Measurements from ENCODE around the gene MAP4. TPM values are rescaled to one million over a fixed set of nuclear protein-coding genes. Genes with fewer than 3 reads are reported as not detected.
"Not testable (repeated sequence)": the region's sequence is repeated elsewhere in the genome, so short reads cannot be mapped to it uniquely, and the experiment has no call there.

MAP4 gene
- total and polyA plus RNA-seq, 3 experiments from 2014 or later, result 55.7 to 117 (median 114) TPM

- CTCF ChIA-PET, result no interaction called here
- Mint-ChIP-seq H3K4me1 (no peaks in the 10 kb centered on the region), H3K4me3 (no peak overlapping the region), H3K36me3 (peaks cover 2 to 95% (median 4%) of the 10 kb centered on the region in 3 donors), H3K9me3 (no peaks in the 10 kb centered on the region), H3K27me3 (no peaks in the 10 kb centered on the region), H3K27ac (peak overlapping the region in 1 of 8 donors; percentile 76)
- POLR2A ChIA-PET, result no interaction called here
- no peak overlapping the region for H3K27ac ChIP-seq (ENCODE audit: low read depth, low read length)
- peaks cover 48% of the 10 kb centered on the region for H3K36me3 ChIP-seq (ENCODE audit: insufficient read depth, low read length)
- H3K4me1 ChIP-seq (ENCODE audit: insufficient read depth, low read length), result no peaks in the 10 kb centered on the region
- H3K27me3 ChIP-seq (ENCODE audit: insufficient read depth, low read length, poor library complexity, severe bottlenecking), result no peaks in the 10 kb centered on the region
- DNase-seq, result no peak
- no peak overlapping the region for H3K4me3 ChIP-seq (ENCODE audit: low read length)
- H3K9me3 ChIP-seq (ENCODE audit: low read length), result no peaks in the 10 kb centered on the region
Observed at GRCh38 chr3:47847801-47848518, 168.3 kb downstream of the MAP4 start.

GRCh38 chr3:47847260-47847659 lies 169.0 kb downstream of the MAP4 start:
- no peak overlapping the region for H3K4me3 Mint-ChIP-seq
- H3K4me3 ChIP-seq (ENCODE audit: low read length), result no peak overlapping the region
- no peaks in the 10 kb centered on the region for H3K9me3 Mint-ChIP-seq
- no peaks in the 10 kb centered on the region for H3K27me3 ChIP-seq (ENCODE audit: insufficient read depth, low read length, poor library complexity, severe bottlenecking)
- H3K27ac ChIP-seq (ENCODE audit: low read depth, low read length), result no peak overlapping the region
- H3K4me1 ChIP-seq (ENCODE audit: insufficient read depth, low read length), result no peaks in the 10 kb centered on the region
- no peak for DNase-seq
- no peaks in the 10 kb centered on the region for H3K27me3 Mint-ChIP-seq
- CTCF ChIA-PET, result no interaction called here
- H3K4me1 Mint-ChIP-seq, result no peaks in the 10 kb centered on the region
- POLR2A ChIA-PET, result no interaction called here
- no peaks in the 10 kb centered on the region for H3K9me3 ChIP-seq (ENCODE audit: low read length)
- H3K27ac Mint-ChIP-seq, result no peak overlapping the region
- H3K36me3 Mint-ChIP-seq, result peaks cover 2 to 97% (median 4%) of the 10 kb centered on the region in 3 donors
- peaks cover 55% of the 10 kb centered on the region for H3K36me3 ChIP-seq (ENCODE audit: insufficient read depth, low read length)

- Histone ChIP-seq H3K9me3 (ENCODE audit: low read length) (no peaks in the 10 kb centered on the region), H3K27me3 (ENCODE audit: insufficient read depth, low read length, poor library complexity, severe bottlenecking) (no peaks in the 10 kb centered on the region), H3K4me1 (ENCODE audit: insufficient read depth, low read length) (no peaks in the 10 kb centered on the region), H3K36me3 (ENCODE audit: insufficient read depth, low read length) (peaks cover 57% of the 10 kb centered on the region), H3K27ac (ENCODE audit: low read depth, low read length) (no peak overlapping the region), H3K4me3 (ENCODE audit: low read length) (no peak overlapping the region)
- Mint-ChIP-seq H3K36me3 (peaks cover 2 to 97% (median 4%) of the 10 kb centered on the region in 3 donors), H3K4me1 (no peaks in the 10 kb centered on the region), H3K27ac (no peak overlapping the region), H3K4me3 (no peak overlapping the region), H3K9me3 (no peaks in the 10 kb centered on the region), H3K27me3 (no peaks in the 10 kb centered on the region)
- DNase-seq, result no peak
- CTCF ChIA-PET, result no interaction called here
- POLR2A ChIA-PET, result no interaction called here
Observed at GRCh38 chr3:47846880-47847248, 169.4 kb downstream of the MAP4 start.

GRCh38 chr3:47846186-47846879 lies 169.9 kb downstream of the MAP4 start:
- DNase-seq, result no peak
- CTCF ChIA-PET, result no interaction called here
- Mint-ChIP-seq H3K4me1 (no peaks in the 10 kb centered on the region), H3K27ac (no peak overlapping the region), H3K27me3 (no peaks in the 10 kb centered on the region), H3K4me3 (no peak overlapping the region), H3K9me3 (no peaks in the 10 kb centered on the region), H3K36me3 (peaks cover 4 to 98% (median 4%) of the 10 kb centered on the region in 3 donors)
- H3K4me1 ChIP-seq (ENCODE audit: insufficient read depth, low read length), result no peaks in the 10 kb centered on the region
- H3K4me3 ChIP-seq (ENCODE audit: low read length), result no peak overlapping the region
- H3K27me3 ChIP-seq (ENCODE audit: insufficient read depth, low read length, poor library complexity, severe bottlenecking), result no peaks in the 10 kb centered on the region
- POLR2A ChIA-PET, result no interaction called here
- H3K36me3 ChIP-seq (ENCODE audit: insufficient read depth, low read length), result peaks cover 58% of the 10 kb centered on the region
- no peaks in the 10 kb centered on the region for H3K9me3 ChIP-seq (ENCODE audit: low read length)
- H3K27ac ChIP-seq (ENCODE audit: low read depth, low read length), result no peak overlapping the region

GRCh38 chr3:47841786-47842349 lies 174.3 kb downstream of the MAP4 start:
- ChIA-PET CTCF (interaction anchor here (2.1 kb wide), 1 partner anchor 17 kb away, joined by 9 read pairs; no protein-coding TSS in a partner anchor), POLR2A (no interaction called here)
- Histone ChIP-seq H3K27ac (ENCODE audit: low read depth, low read length) (no peak overlapping the region), H3K27me3 (ENCODE audit: insufficient read depth, low read length, poor library complexity, severe bottlenecking) (no peaks in the 10 kb centered on the region), H3K9me3 (ENCODE audit: low read length) (no peaks in the 10 kb centered on the region), H3K36me3 (ENCODE audit: insufficient read depth, low read length) (peaks cover 70% of the 10 kb centered on the region), H3K4me3 (ENCODE audit: low read length) (no peak overlapping the region), H3K4me1 (ENCODE audit: insufficient read depth, low read length) (no peaks in the 10 kb centered on the region)
- Mint-ChIP-seq H3K4me1 (peaks cover 0 to 5% (median 5%) of the 10 kb centered on the region in 3 donors), H3K27me3 (no peaks in the 10 kb centered on the region), H3K4me3 (no peak overlapping the region), H3K36me3 (peaks cover 4 to 83% (median 12%) of the 10 kb centered on the region in 3 donors), H3K9me3 (no peaks in the 10 kb centered on the region), H3K27ac (peak overlapping the region in 1 of 8 donors; percentile 43)
- DNase-seq, result no peak

- CTCF ChIA-PET, result interaction anchor here (0.7 to 3.6 kb wide), 5 partner anchors 14 to 981 kb away, joined by 3 to 31 read pairs (median 3); no protein-coding TSS in a partner anchor
- H3K4me1 ChIP-seq (ENCODE audit: insufficient read depth, low read length), result no peaks in the 10 kb centered on the region
- Mint-ChIP-seq H3K36me3 (peaks cover 0 to 76% (median 21%) of the 10 kb centered on the region in 3 donors), H3K4me3 (no peak overlapping the region), H3K4me1 (peaks cover 0 to 5% (median 5%) of the 10 kb centered on the region in 3 donors), H3K9me3 (no peaks in the 10 kb centered on the region), H3K27me3 (no peaks in the 10 kb centered on the region), H3K27ac (peak overlapping the region in 1 of 8 donors; percentile 96)
- no peaks in the 10 kb centered on the region for H3K9me3 ChIP-seq (ENCODE audit: low read length)
- H3K36me3 ChIP-seq (ENCODE audit: insufficient read depth, low read length), result peaks cover 53% of the 10 kb centered on the region
- no peak for DNase-seq
- no peaks in the 10 kb centered on the region for H3K27me3 ChIP-seq (ENCODE audit: insufficient read depth, low read length, poor library complexity, severe bottlenecking)
- no peak overlapping the region for H3K4me3 ChIP-seq (ENCODE audit: low read length)
- H3K27ac ChIP-seq (ENCODE audit: low read depth, low read length), result no peak overlapping the region
- POLR2A ChIA-PET, result no interaction called here
Observed at GRCh38 chr3:47838503-47838902, 177.7 kb downstream of the MAP4 start.

GRCh38 chr3:47836986-47837385 lies 179.2 kb downstream of the MAP4 start:
- H3K36me3 ChIP-seq (ENCODE audit: insufficient read depth, low read length), result peaks cover 50% of the 10 kb centered on the region
- H3K27me3 ChIP-seq (ENCODE audit: insufficient read depth, low read length, poor library complexity, severe bottlenecking), result no peaks in the 10 kb centered on the region
- ChIA-PET CTCF (interaction anchor here (0.8 to 3.6 kb wide), 7 partner anchors 13 to 411 kb away, joined by 3 to 31 read pairs (median 4); no protein-coding TSS in a partner anchor), POLR2A (interaction anchor here (1.0 kb wide), 1 partner anchor 12 kb away, joined by 3 read pairs; no protein-coding TSS in a partner anchor)
- Mint-ChIP-seq H3K9me3 (no peaks in the 10 kb centered on the region), H3K27ac (peak overlapping the region in 2 of 8 donors; percentile 52 to 70), H3K27me3 (no peaks in the 10 kb centered on the region), H3K36me3 (peaks cover 0 to 70% (median 25%) of the 10 kb centered on the region in 3 donors), H3K4me3 (no peak overlapping the region), H3K4me1 (peaks cover 0 to 5% (median 5%) of the 10 kb centered on the region in 3 donors)
- DNase-seq, result no peak
- H3K4me1 ChIP-seq (ENCODE audit: insufficient read depth, low read length), result no peaks in the 10 kb centered on the region
- no peaks in the 10 kb centered on the region for H3K9me3 ChIP-seq (ENCODE audit: low read length)
- no peak overlapping the region for H3K27ac ChIP-seq (ENCODE audit: low read depth, low read length)
- H3K4me3 ChIP-seq (ENCODE audit: low read length), result no peak overlapping the region

- peaks cover 8 to 59% (median 17%) of the 10 kb centered on the region in 3 donors for H3K36me3 Mint-ChIP-seq
- DNase-seq; H3K27ac ChIP-seq (ENCODE audit: low read depth, low read length); H3K9me3 Mint-ChIP-seq; H3K4me3 ChIP-seq (ENCODE audit: low read length); H3K27me3 Mint-ChIP-seq; CTCF ChIA-PET; POLR2A ChIA-PET; H3K27me3 ChIP-seq (ENCODE audit: insufficient read depth, low read length, poor library complexity, severe bottlenecking); H3K9me3 ChIP-seq (ENCODE audit: low read length): not testable (repeated sequence)
- H3K4me3 Mint-ChIP-seq, result peak overlapping the region in 1 of 7 donors; percentile 37
- H3K36me3 ChIP-seq (ENCODE audit: insufficient read depth, low read length), result peaks cover 37% of the 10 kb centered on the region
- H3K27ac Mint-ChIP-seq, result peak overlapping the region in 1 of 8 donors; percentile 3
- peaks cover 27 to 32% (median 29%) of the 10 kb centered on the region in 3 donors for H3K4me1 Mint-ChIP-seq
- H3K4me1 ChIP-seq (ENCODE audit: insufficient read depth, low read length), result peaks cover 16% of the 10 kb centered on the region
Observed at GRCh38 chr3:47829482-47829881, 186.7 kb downstream of the MAP4 start.

All from CD8-positive, alpha-beta memory T cell (primary cell).